Measurements from ENCODE around the gene TSPAN6. TPM values are rescaled to one million over a fixed set of nuclear protein-coding genes. Genes with fewer than 3 reads are reported as not detected.

Gene TSPAN6
- total and polyA plus RNA-seq, 10 donors, result 2.9 to 20.8 (median 12.3) TPM

DNA sequence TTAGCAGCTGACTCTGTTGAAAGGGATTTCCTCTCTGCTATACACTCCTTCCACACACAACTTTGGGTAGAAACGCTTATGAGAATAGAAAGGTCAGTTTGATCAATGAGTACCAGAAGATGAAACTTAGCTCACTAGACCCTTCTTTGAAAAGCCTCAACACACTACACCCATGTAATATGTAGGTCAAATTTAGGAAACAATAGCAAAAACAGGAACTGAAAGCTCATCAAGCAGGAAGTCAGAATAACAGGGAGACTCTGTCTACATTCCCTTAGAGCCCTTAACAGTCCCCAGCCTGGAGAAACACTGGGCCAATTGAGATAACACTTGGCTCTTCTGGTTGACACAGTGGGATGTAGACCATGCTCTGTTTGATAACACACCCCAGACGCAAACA lies 38.1 kb upstream of the TSPAN6 start:
- intact Hi-C loops (cut with DNase I; ENCODE audit: low total_unique reads), result no loop called here
- WGBS, 5 donors, result 38 to 62% (median 43%) methylated on average over 1 to 2 of the region's 2 CpGs
- Histone ChIP-seq H3K36me3 (no peaks in the 10 kb centered on the region), H3K9me3 (no peaks in the 10 kb centered on the region), H3K4me3 (no peak overlapping the region), H3K27ac (no peak overlapping the region), H3K27me3 (replicated peaks in 1 of 7) (no peaks in the 10 kb centered on the region), H3K4me1 (peaks cover 0 to 15% (median 8%) of the 10 kb centered on the region in 6 donors)
- DNase-seq, result no peak
- TF ChIP-seq, protein P1, sequence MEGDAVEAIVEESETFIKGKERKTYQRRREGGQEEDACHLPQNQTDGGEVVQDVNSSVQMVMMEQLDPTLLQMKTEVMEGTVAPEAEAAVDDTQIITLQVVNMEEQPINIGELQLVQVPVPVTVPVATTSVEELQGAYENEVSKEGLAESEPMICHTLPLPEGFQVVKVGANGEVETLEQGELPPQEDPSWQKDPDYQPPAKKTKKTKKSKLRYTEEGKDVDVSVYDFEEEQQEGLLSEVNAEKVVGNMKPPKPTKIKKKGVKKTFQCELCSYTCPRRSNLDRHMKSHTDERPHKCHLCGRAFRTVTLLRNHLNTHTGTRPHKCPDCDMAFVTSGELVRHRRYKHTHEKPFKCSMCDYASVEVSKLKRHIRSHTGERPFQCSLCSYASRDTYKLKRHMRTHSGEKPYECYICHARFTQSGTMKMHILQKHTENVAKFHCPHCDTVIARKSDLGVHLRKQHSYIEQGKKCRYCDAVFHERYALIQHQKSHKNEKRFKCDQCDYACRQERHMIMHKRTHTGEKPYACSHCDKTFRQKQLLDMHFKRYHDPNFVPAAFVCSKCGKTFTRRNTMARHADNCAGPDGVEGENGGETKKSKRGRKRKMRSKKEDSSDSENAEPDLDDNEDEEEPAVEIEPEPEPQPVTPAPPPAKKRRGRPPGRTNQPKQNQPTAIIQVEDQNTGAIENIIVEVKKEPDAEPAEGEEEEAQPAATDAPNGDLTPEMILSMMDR (IDR thresholded peaks at IDR 0.05 in 8 of 11, conservative IDR thresholded peaks at IDR 0.05 in 3 of 11), result no peak
- TF ChIP-seq POLR2A (IDR thresholded peaks at IDR 0.05) (no peak), POLR2AphosphoS5 (IDR thresholded peaks at IDR 0.05) (no peak)

GRCh38 chrX:100673397-100673953 lies 36.9 kb upstream of the TSPAN6 start:
- intact Hi-C loops (cut with DNase I; ENCODE audit: low total_unique reads), result no loop called here
- Histone ChIP-seq H3K27ac (no peak overlapping the region), H3K27me3 (replicated peaks in 1 of 7) (no peaks in the 10 kb centered on the region), H3K9me3 (no peaks in the 10 kb centered on the region), H3K36me3 (no peaks in the 10 kb centered on the region), H3K4me1 (peaks cover 0 to 15% (median 8%) of the 10 kb centered on the region in 6 donors), H3K4me3 (no peak overlapping the region)
- no peak for DNase-seq
- TF ChIP-seq POLR2AphosphoS5 (IDR thresholded peaks at IDR 0.05) (no peak), POLR2A (IDR thresholded peaks at IDR 0.05) (no peak)
- TF ChIP-seq, protein P1 (IDR thresholded peaks at IDR 0.05 in 8 of 11, conservative IDR thresholded peaks at IDR 0.05 in 3 of 11), result no peak
- WGBS, 5 donors, result 50 to 85% (median 74%) methylated on average over 3 of the region's 3 CpGs

DNA sequence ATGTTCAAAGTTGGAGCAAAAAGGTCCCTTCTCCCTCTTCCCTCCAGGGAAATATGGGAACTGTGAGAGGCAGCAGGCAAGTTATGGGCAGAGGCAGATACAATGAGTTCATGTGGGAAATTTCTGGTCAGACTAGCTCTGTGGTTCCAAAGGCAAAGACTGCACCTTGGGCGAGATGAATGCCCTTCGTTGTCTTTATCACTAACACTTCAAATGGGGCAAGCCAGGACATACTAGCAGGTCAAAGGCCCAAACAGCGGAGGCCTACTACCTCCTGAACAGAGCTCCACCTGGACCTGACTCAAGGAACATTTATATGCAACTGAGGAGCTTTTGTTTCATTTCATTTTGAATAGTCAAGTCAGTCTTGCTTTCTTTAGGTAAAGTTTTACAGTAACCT lies 36.4 kb upstream of the TSPAN6 start:
- Histone ChIP-seq H3K4me1 (peaks cover 0 to 15% (median 8%) of the 10 kb centered on the region in 6 donors), H3K27me3 (replicated peaks in 1 of 7) (no peaks in the 10 kb centered on the region), H3K4me3 (no peak overlapping the region), H3K9me3 (no peaks in the 10 kb centered on the region), H3K27ac (no peak overlapping the region), H3K36me3 (no peaks in the 10 kb centered on the region)
- intact Hi-C loops (cut with DNase I; ENCODE audit: low total_unique reads), result no loop called here
- DNase-seq, result no peak
- TF ChIP-seq, protein P1 (IDR thresholded peaks at IDR 0.05 in 8 of 11, conservative IDR thresholded peaks at IDR 0.05 in 3 of 11), result no peak
- TF ChIP-seq POLR2AphosphoS5 (IDR thresholded peaks at IDR 0.05) (no peak), POLR2A (IDR thresholded peaks at IDR 0.05) (no peak)
- WGBS, 5 donors, result 58 to 100% (median 94%) methylated on average over 2 to 3 of the region's 3 CpGs

- Histone ChIP-seq H3K36me3 (peaks cover 0 to 4% (median 0%) of the 10 kb centered on the region in 6 donors), H3K27ac (no peak overlapping the region), H3K27me3 (replicated peaks in 1 of 7) (peaks cover 0 to 11% (median 0%) of the 10 kb centered on the region in 7 donors), H3K4me1 (no peaks in the 10 kb centered on the region), H3K9me3 (no peaks in the 10 kb centered on the region), H3K4me3 (no peak overlapping the region)
- intact Hi-C loops (cut with DNase I; ENCODE audit: low total_unique reads), result no loop called here
- DNase-seq, result no peak
- 43 to 77% (median 57%) methylated on average over 2 of the region's 2 CpGs for WGBS, 5 donors
- TF ChIP-seq POLR2AphosphoS5 (IDR thresholded peaks at IDR 0.05) (no peak), POLR2A (IDR thresholded peaks at IDR 0.05) (no peak)
- TF ChIP-seq, protein P1 (IDR thresholded peaks at IDR 0.05 in 8 of 11, conservative IDR thresholded peaks at IDR 0.05 in 3 of 11), result no peak
Observed at GRCh38 chrX:100663642-100664041, 27.0 kb upstream of the TSPAN6 start.
